SK-N-MC (cell line): ENCODE measurements around the gene C1QL1.

Source experiments
- EZH2 ChIP-seq: fragments of 200-600 bp; sonication (generic); IDR thresholded peaks from one replicate; pipeline ENCODE4 v1.6.1; 2017; ENCODE audit warnings: antibody characterized with exemption
- FOXP2 ChIP-seq: optimal IDR thresholded peaks from 2 replicates; pipeline ENCODE3; 2011; ENCODE audit warnings: mild to moderate bottlenecking, moderate library complexity; ENCODE audit not compliant: insufficient read depth; ENCODE audit errors: extremely low read length, control extremely low read depth
- POLR2AphosphoS5 ChIP-seq: IDR thresholded peaks from 2 replicates; pipeline ENCODE4 v1.6.1; 2012; ENCODE audit warnings: mild to moderate bottlenecking, low read depth, low read length, borderline replicate concordance

DNA sequence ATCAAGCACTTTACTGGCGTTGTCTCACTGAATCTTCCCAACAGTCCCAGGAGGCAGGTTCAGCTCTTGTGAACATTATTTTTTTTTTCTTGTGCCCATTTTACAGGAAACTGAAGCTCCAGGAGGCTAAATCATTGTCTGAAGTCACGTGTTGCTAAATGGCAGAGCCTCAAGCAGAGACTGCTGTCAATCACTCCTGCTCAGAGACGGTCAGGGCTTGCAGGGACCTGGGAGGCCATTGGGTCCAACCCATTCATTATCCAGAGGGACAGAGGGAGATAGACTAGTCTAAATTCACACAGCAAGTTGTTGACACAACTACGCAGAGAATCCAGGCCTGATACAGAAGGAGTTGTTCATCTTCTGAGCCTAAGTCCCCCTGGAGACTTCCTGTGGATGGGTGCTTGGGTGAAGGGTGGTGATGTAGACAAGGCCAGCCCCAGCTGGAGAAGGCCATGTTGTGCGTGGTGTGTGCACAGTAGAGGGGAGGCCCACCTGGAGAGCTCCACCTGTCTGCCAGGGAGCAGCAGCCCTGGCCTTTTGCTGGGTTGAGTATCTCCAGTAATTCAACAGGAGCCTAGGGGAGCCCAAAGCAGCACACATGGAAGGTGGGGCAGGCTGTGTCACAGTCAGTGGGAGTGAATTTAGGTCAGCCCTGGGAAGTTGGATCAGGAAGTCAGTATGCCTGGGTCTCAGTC is 24.3 kb upstream of the C1QL1 start:
- no peak for TF ChIP-seq EZH2
- TF ChIP-seq POLR2AphosphoS5: no peak
- TF ChIP-seq FOXP2: no peak
